Body of pancreas (tissue), 4 donors: ENCODE data around the gene ALG5. TPM values are rescaled to one million over a fixed set of nuclear protein-coding genes. Genes with fewer than 3 reads are reported as not detected.

Experiments used
- ATAC-seq: fragments of 150-250 bp; one replicate; pipeline ENCODE4 v1.9.1; 2016
- DNase-seq, 4 donors: peaks; one replicate each; pipeline ENCODE4 v3.0.0-alpha.2; 2019
- H3K27ac ChIP-seq, 4 donors: fragments of 200-600 bp; sonication (generic); 1 replicate in 3 of 4; 2 replicates in 1 of 4; pipeline versions ENCODE4 v1.5.1 to v1.6.1; 2016 to 2019; ENCODE audit warnings: mild to moderate bottlenecking in 1 of 4, mixed read lengths in 1 of 4, moderate library complexity in 1 of 4
- H3K27me3 ChIP-seq, 2 donors: fragments of 200-600 bp; sonication (generic); one replicate each; pipeline ENCODE4 v1.6.0; 2016; ENCODE audit warnings: mild to moderate bottlenecking in 1 of 2
- H3K36me3 ChIP-seq, 2 donors: fragments of 200-600 bp; sonication (generic); replicated peaks in 1 of 2; 2 replicates each; pipeline ENCODE4 v1.5.1; 2016; ENCODE audit warnings: low read depth in 2 of 2; ENCODE audit not compliant: insufficient read depth in 1 of 2
- H3K4me1 ChIP-seq: fragments of 200-600 bp; sonication (generic); one replicate; pipeline ENCODE4 v1.6.0; 2016
- H3K4me3 ChIP-seq, 2 donors: fragments of 200-600 bp; sonication (generic); 1 replicate in 1 of 2; 2 replicates in 1 of 2; pipeline ENCODE4 v1.5.1; 2016 to 2019
- H3K9me3 ChIP-seq, 3 donors: fragments of 200-600 bp; sonication (generic); 1 replicate in 2 of 3; 2 replicates in 1 of 3; pipeline ENCODE4 v1.5.1; 2016
- CTCF ChIP-seq, 7 experiments: fragments of 450-650 bp in 4 of 7; fragments of 200-600 bp in 3 of 7; sonication (generic) in 3 of 7; IDR thresholded peaks; one replicate each; pipeline ENCODE4 v1.5.1; 2016 to 2019; ENCODE audit warnings: antibody characterized with exemption in 7 of 7
- POLR2A ChIP-seq, 3 donors: fragments of 450-650 bp; IDR thresholded peaks; one replicate each; pipeline ENCODE4 v1.6.1; 2016; ENCODE audit warnings: antibody characterized with exemption in 3 of 3, mild to moderate bottlenecking in 2 of 3
- WGBS, 2 donors: methylation state at CpG; one replicate each; pipeline ENCODE4 v1.1.5; 2017; 5-methylcytosine and 5-hydroxymethylcytosine counted together
- intact Hi-C: fragments of 100-400 bp; cut with DNase I; formaldehyde crosslinking; loops from one replicate; pipeline ENCODE4 v1.15.1; 2023
- total RNA-seq, 2 donors: library from RNA; depleted of rRNA; stranded (reverse); fragments of >200 nt; gene quantifications; one replicate each; pipeline ENCODE4 v1.1.0, GENCODE V29; 2016

The ALG5 gene
- total RNA-seq, 2 donors from 2014 or later: 35.3 to 46.7 TPM

- H3K9me3 ChIP-seq: no peaks in the 10 kb centered on the region
- H3K27me3 ChIP-seq: no peaks in the 10 kb centered on the region
- WGBS, 2 donors: 84 to 85% methylated on average over 2 of the region's 2 CpGs
- intact Hi-C loops: no loop called here
- TF ChIP-seq CTCF (IDR thresholded peaks at IDR 0.05): no peak
- no peak for TF ChIP-seq POLR2A (IDR thresholded peaks at IDR 0.05)
- no peak for DNase-seq
- H3K36me3 ChIP-seq: peaks cover 5 to 47% of the 10 kb centered on the region in 2 donors
- ATAC-seq: no peak
- H3K4me1 ChIP-seq: no peaks in the 10 kb centered on the region
- H3K4me3 ChIP-seq: no peak overlapping the region
- H3K27ac ChIP-seq: no peak overlapping the region
Measured at GRCh38 chr13:36986462-36987240, 12.5 kb downstream of the ALG5 start.

- Histone ChIP-seq H3K9me3 (no peaks in the 10 kb centered on the region), H3K4me1 (no peaks in the 10 kb centered on the region), H3K36me3 (peaks cover 0 to 23% of the 10 kb centered on the region in 2 donors), H3K27me3 (no peaks in the 10 kb centered on the region), H3K4me3 (no peak overlapping the region), H3K27ac (no peak overlapping the region)
- TF ChIP-seq POLR2A (IDR thresholded peaks at IDR 0.05) (no peak), CTCF (IDR thresholded peaks at IDR 0.05) (peak in 6 of 7 experiments; percentile 26 to 41 (median 34))
- intact Hi-C loops: no loop called here
- no peak for ATAC-seq
- WGBS, 2 donors: 32 to 39% methylated on average over 6 of the region's 6 CpGs
- DNase-seq: no peak
Measured at GRCh38 chr13:36981156-36981743, 17.9 kb downstream of the ALG5 start.

- 88 to 95% methylated on average over 7 of the region's 7 CpGs for WGBS, 2 donors
- ATAC-seq (no peak), DNase-seq (no peak)
- Histone ChIP-seq H3K9me3 (no peaks in the 10 kb centered on the region), H3K4me1 (no peaks in the 10 kb centered on the region), H3K36me3 (peaks cover 0 to 20% of the 10 kb centered on the region in 2 donors), H3K4me3 (no peak overlapping the region), H3K27me3 (no peaks in the 10 kb centered on the region), H3K27ac (no peak overlapping the region)
- intact Hi-C loops: no loop called here
- TF ChIP-seq POLR2A (IDR thresholded peaks at IDR 0.05): no peak
- TF ChIP-seq CTCF (IDR thresholded peaks at IDR 0.05): no peak
Measured at GRCh38 chr13:36979361-36980050, 19.6 kb downstream of the ALG5 start.

GRCh38 chr13:36975172-36975571 is 24.0 kb downstream of the ALG5 start:
- intact Hi-C loops: no loop called here
- 83 to 96% methylated on average over 1 of the region's 1 CpG for WGBS, 2 donors
- Histone ChIP-seq H3K27me3 (no peaks in the 10 kb centered on the region), H3K4me3 (no peak overlapping the region), H3K9me3 (no peaks in the 10 kb centered on the region), H3K27ac (no peak overlapping the region), H3K36me3 (peaks cover 7 to 20% of the 10 kb centered on the region in 2 donors), H3K4me1 (no peaks in the 10 kb centered on the region)
- no peak for TF ChIP-seq POLR2A (IDR thresholded peaks at IDR 0.05)
- TF ChIP-seq CTCF (IDR thresholded peaks at IDR 0.05): no peak
- ATAC-seq (no peak), DNase-seq (no peak)
